HEK293T (cell line): Measurements from ENCODE around the gene SMPD2.

Source experiments
- CTBP1 ChIP-seq: fragments of 450-650 bp; IDR thresholded peaks from 2 replicates; pipeline ENCODE4 v1.6.1; 2016; ENCODE audit warnings: borderline replicate concordance
- FOXA1 ChIP-seq: fragments of 450-650 bp; IDR thresholded peaks from 2 replicates; pipeline ENCODE4 v1.6.1; 2016; ENCODE audit warnings: mild to moderate bottlenecking
- FOXM1 ChIP-seq: fragments of 450-650 bp; IDR thresholded peaks from 2 replicates; pipeline ENCODE4 v1.6.1; 2017; ENCODE audit warnings: mild to moderate bottlenecking, borderline replicate concordance
- SUZ12 ChIP-seq: fragments of 450-650 bp; IDR thresholded peaks from 2 replicates; pipeline ENCODE4 v1.6.1; 2016; ENCODE audit warnings: mild to moderate bottlenecking

- TF ChIP-seq FOXM1, result no peak
- TF ChIP-seq CTBP1, result no peak
- no peak for TF ChIP-seq FOXA1
- TF ChIP-seq SUZ12, result no peak
These were observed 8.7 kb downstream of the SMPD2 start for GRCh38 chr6:109449064-109449794.
